T47D (cell line): Measurements from ENCODE around the gene OPN4.
"Not testable (repeated sequence)": the region's sequence is repeated elsewhere in the genome, so short reads cannot be mapped to it uniquely, and the experiment has no call there.

ENCODE experiments used
- DNase-seq, 2 experiments: peaks; one replicate each; pipeline versions ENCODE4 v3.0.0 to v3.0.0-alpha.2; 2011 to 2012; ENCODE audit warnings: low read depth in 1 of 2, low spot score in 1 of 2
- JUND ChIP-seq: IDR thresholded peaks from 2 replicates; pipeline ENCODE4 v1.6.1; 2012; ENCODE audit warnings: low read depth
- in situ Hi-C: cut with HindIII; loops from 2 replicates; pipeline ENCODE4 v1.10.0; 2016; ENCODE audit warnings: low sequenced_read_pairs, low pct_unique_long_range_greater_than_20kb

OPN4 gene

GRCh38 chr10:86636311-86636710, 18.0 kb upstream of the OPN4 start:
- in situ Hi-C loops: no loop called here
- TF ChIP-seq JUND: no peak
- DNase-seq: no peak

GRCh38 chr10:86642021-86642420, 12.3 kb upstream of the OPN4 start:
- peak in 1 of 2 experiments; percentile 25 for DNase-seq
- in situ Hi-C loops: no loop called here
- no peak for TF ChIP-seq JUND

- TF ChIP-seq JUND: no peak
- in situ Hi-C loops: no loop called here
- peak in 1 of 2 experiments; percentile 65 for DNase-seq
These were observed 11.8 kb upstream of the OPN4 start for GRCh38 chr10:86642499-86642898.

DNA sequence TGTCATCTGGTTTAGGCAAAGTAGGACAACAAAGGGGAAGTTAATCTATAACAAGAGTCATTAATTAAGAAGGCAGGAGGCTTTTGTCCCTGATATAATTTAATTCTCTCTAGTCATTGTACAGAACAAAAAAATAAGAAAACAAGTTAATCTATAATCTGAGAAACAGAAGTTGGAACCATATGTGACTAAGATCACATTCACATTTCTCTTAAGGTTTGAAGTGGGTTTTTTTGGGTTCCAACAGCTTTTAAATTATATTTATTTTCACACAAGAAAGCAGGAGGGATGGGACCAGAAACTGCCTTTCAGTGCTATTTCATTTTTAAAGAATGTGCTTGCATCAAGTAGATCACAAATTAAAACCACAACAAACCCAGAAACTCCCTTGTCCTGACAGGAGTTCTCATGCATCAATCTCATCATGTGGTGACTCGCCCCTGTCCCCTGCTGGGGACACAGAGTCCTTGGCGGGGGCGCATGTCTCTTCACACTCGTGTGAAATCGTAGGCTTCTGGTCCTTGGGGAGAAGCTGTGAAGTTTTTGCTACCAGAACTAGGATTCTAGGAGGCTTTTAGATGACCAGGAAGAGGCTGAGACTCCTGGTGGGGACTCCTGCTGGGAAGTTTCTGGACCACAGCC, 10.1 kb upstream of the OPN4 start:
- no peak for TF ChIP-seq JUND
- in situ Hi-C loops: no loop called here
- peak in 1 of 2 experiments; percentile 36 for DNase-seq

GRCh38 chr10:86644794-86645445, 9.4 kb upstream of the OPN4 start:
- DNase-seq: no peak
- no peak for TF ChIP-seq JUND
- in situ Hi-C loops: no loop called here

DNA sequence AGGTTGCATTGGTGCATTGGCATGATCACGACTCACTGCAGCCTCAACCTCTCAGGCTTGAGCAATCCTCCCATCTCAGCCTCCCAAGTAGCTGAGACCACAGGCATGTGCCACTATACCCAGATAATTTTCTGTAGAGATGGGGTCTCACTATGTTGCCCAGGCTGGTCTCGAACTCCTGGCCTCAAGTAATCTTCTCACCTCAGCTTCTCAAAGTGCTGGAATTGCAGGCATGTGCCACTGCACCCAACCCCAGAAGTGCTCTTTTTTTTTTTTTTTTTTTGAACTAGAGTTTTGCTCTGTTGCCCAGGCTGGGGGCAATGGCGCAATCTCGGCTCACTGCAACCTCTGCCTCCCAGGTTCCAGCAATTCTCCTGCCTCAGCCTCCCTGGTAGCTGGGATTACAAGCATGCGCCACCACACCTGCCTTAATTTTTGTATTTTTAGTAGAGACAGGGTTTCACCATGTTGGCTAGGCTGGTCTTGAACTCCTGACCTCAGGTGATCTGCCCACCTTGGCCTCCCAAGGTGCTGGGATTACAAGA, 8.7 kb upstream of the OPN4 start:
- in situ Hi-C loops, DNase-seq: not testable (repeated sequence)

- no peak for DNase-seq
- in situ Hi-C loops: no loop called here
These were observed 7.8 kb upstream of the OPN4 start for GRCh38 chr10:86646532-86646931.

GRCh38 chr10:86646933-86647332, 7.4 kb upstream of the OPN4 start:
- no peak for DNase-seq
- in situ Hi-C loops: no loop called here
- no peak for TF ChIP-seq JUND

More at GRCh38 chr10:86646532-86646931, 7.8 kb upstream of the OPN4 start:
- TF ChIP-seq JUND: no peak

DNA sequence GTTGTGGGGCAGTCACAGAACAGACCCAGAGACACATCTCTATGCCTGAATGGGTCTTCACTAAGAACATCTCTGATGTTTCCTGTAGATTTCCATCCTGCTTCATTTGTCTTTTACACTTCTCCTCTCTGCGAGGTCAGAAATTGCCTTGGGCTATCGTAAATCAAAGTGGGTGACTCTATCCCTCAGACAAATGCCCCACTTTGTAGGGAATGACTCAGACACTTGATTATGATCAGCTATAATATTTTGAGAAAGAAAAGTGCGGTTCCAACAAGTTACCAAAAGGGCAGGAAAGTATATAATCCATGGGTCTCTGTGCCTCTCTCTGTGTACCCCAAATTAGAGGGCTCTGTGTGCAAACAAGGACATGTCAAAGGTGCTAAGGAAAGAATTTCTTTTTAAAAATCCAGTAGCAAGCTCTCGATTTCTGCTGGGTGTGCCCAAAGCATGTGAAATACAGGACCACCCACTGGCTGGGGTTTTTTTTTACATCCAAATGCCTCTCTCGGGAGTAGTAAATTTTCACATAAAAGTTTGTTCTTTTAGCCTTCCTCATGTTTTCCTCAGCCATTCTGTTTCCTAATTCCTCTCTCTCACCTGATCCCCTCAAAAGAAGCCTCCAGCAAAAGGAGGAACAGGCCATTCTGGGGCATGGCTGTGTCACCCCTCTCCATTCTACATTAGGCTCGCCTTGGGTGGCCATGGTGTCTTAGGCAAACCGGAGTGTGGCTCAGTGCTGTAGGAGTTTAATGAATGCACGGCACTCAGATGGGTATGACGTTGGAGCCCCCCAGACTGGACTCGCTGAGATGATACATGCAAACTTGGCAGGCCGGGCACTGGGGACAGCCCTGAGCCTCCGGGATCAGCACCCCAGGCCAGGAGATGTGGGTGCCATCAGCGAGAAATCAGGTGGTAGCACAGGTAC, 6.3 kb upstream of the OPN4 start:
- no peak for TF ChIP-seq JUND
- in situ Hi-C loops: no loop called here
- DNase-seq: peak in 1 of 2 experiments; percentile 36

DNA sequence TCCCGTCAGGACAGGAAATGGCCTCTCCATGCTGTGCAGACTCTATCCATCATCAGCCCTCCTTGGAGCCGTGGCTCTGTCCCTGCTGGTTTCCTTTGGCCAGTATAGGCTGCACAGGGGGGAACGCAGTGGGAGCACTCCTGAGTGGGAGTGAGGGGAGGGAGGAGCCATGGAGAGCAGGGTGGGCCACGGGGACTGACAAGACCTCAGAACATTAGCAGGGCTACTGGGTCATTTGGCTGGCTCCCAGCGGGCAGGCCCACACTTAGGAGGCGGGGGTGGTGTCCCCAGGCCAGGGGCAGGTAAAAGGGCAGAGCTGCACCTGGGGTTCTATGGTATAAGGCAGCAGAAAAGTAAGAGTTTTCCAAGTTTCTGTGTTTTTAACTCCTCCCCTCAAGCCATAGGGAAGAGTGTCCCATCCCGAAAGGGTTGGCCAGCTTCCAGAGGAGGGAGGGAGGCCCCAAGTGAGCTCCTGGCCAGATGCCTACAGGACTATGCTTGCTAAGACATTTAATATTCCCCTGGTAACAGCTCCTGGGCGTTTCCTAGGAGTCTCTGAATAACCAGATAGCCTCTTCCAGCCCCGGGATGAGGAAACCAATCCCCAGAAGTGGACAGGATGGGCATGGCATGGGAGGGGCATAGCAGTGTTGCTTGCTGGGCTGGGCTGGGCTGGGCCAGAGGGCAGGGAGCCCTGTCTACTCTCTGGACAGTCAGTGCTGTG, 5.5 kb upstream of the OPN4 start:
- TF ChIP-seq JUND: no peak
- in situ Hi-C loops: no loop called here
- peak in 1 of 2 experiments; percentile 63 for DNase-seq

- no peak for DNase-seq
- in situ Hi-C loops: no loop called here
- TF ChIP-seq JUND: no peak
These were observed 4.7 kb upstream of the OPN4 start for GRCh38 chr10:86649471-86650150.
